ENCODE data around the gene ST8SIA4.

ST8SIA4 gene

GRCh38 chr5:100900142-100900795, 2.8 kb downstream of the ST8SIA4 start:
- TF ChIP-seq TSHZ2 (CRISPR knock-in tag; IDR thresholded peaks at IDR 0.05) = no peak
- TF ChIP-seq ZNF8 (CRISPR knock-in tag; IDR thresholded peaks at IDR 0.05) = no peak
- TF ChIP-seq BACH2 (CRISPR knock-in tag; IDR thresholded peaks at IDR 0.05; ENCODE audit: borderline replicate concordance) = no peak
- TF ChIP-seq TCF4 (CRISPR knock-in tag; IDR thresholded peaks at IDR 0.05; ENCODE audit: borderline replicate concordance) = no peak
- TF ChIP-seq CREB5 (CRISPR knock-in tag; IDR thresholded peaks at IDR 0.05; ENCODE audit: low read depth) = no peak
- TF ChIP-seq ZNF565 (CRISPR knock-in tag; conservative IDR thresholded peaks at IDR 0.05; ENCODE audit: low read depth) = no peak
- no peak for TF ChIP-seq ZFP30 (CRISPR knock-in tag; IDR thresholded peaks at IDR 0.05)
- no peak for TF ChIP-seq POU6F1 (CRISPR knock-in tag; IDR thresholded peaks at IDR 0.05; ENCODE audit: borderline replicate concordance, low read depth)
- TF ChIP-seq PPARA (CRISPR knock-in tag; IDR thresholded peaks at IDR 0.05; ENCODE audit: borderline replicate concordance) = no peak
- TF ChIP-seq RARB (CRISPR knock-in tag; IDR thresholded peaks at IDR 0.05) = no peak
- no peak for TF ChIP-seq ARNTL (CRISPR knock-in tag; IDR thresholded peaks at IDR 0.05; ENCODE audit: borderline replicate concordance, low read depth)
- no peak for TF ChIP-seq SNAI2 (CRISPR knock-in tag; IDR thresholded peaks at IDR 0.05)
- no peak for TF ChIP-seq PATZ1 (CRISPR knock-in tag; IDR thresholded peaks at IDR 0.05; ENCODE audit: borderline replicate concordance)
- TF ChIP-seq CSRNP3 (CRISPR knock-in tag; IDR thresholded peaks at IDR 0.05) = no peak
- no peak for TF ChIP-seq ISL1 (CRISPR knock-in tag; IDR thresholded peaks at IDR 0.05)
- ATAC-seq = peak; percentile 47

- TF ChIP-seq TOX (CRISPR knock-in tag; IDR thresholded peaks at IDR 0.05; ENCODE audit: borderline replicate concordance) = no peak
- TF ChIP-seq CSRNP3 (CRISPR knock-in tag; IDR thresholded peaks at IDR 0.05) = no peak
- no peak for TF ChIP-seq CSDC2 (CRISPR knock-in tag; IDR thresholded peaks at IDR 0.05)
- no peak for TF ChIP-seq ZNF8 (CRISPR knock-in tag; IDR thresholded peaks at IDR 0.05)
- no peak for TF ChIP-seq ESRRG (CRISPR knock-in tag; IDR thresholded peaks at IDR 0.05)
- no peak for TF ChIP-seq ISL1 (CRISPR knock-in tag; IDR thresholded peaks at IDR 0.05)
- no peak for TF ChIP-seq SNAI2 (CRISPR knock-in tag; IDR thresholded peaks at IDR 0.05)
- no peak for TF ChIP-seq TSHZ2 (CRISPR knock-in tag; IDR thresholded peaks at IDR 0.05)
- TF ChIP-seq PPARA (CRISPR knock-in tag; IDR thresholded peaks at IDR 0.05; ENCODE audit: borderline replicate concordance) = no peak
- TF ChIP-seq GLIS3 (CRISPR knock-in tag; IDR thresholded peaks at IDR 0.05) = no peak
- TF ChIP-seq PATZ1 (CRISPR knock-in tag; IDR thresholded peaks at IDR 0.05; ENCODE audit: borderline replicate concordance) = no peak
- ATAC-seq = no peak
Observed at GRCh38 chr5:100899675-100900074, 3.4 kb downstream of the ST8SIA4 start.

Data from SK-N-SH treated with all-trans-retinoic acid at 6 μM for 48 hours (cell line).